ENCODE results near the gene CALCR. TPM values are rescaled to one million over a fixed set of nuclear protein-coding genes. Genes with fewer than 3 reads are reported as not detected.
A peak's percentile ranks its signal among the peaks of the same experiment; 100 is the strongest.
"Not testable (repeated sequence)": the region's sequence is repeated elsewhere in the genome, so short reads cannot be mapped to it uniquely, and the experiment has no call there.

The CALCR gene
- polyA plus RNA-seq, 3 donors, result 0.79 to 1.0 (median 0.82) TPM

GRCh38 chr7:93566876-93567275 lies 7.6 kb downstream of the CALCR start:
- no peak for DNase-seq (ENCODE audit: extremely low read depth in 1 of 11, low read depth in 9 of 11, low spot score in 4 of 11)

- no peak for DNase-seq (ENCODE audit: extremely low read depth in 1 of 11, low read depth in 9 of 11, low spot score in 4 of 11)
Measured at GRCh38 chr7:93563584-93563983, 10.9 kb downstream of the CALCR start.

- no peak for DNase-seq (ENCODE audit: extremely low read depth in 1 of 11, low read depth in 9 of 11, low spot score in 4 of 11)
Measured at GRCh38 chr7:93562936-93563335, 11.6 kb downstream of the CALCR start.

- DNase-seq (ENCODE audit: extremely low read depth in 1 of 11, low read depth in 9 of 11, low spot score in 4 of 11), result no peak
Measured at GRCh38 chr7:93562106-93562505, 12.4 kb downstream of the CALCR start.

DNA sequence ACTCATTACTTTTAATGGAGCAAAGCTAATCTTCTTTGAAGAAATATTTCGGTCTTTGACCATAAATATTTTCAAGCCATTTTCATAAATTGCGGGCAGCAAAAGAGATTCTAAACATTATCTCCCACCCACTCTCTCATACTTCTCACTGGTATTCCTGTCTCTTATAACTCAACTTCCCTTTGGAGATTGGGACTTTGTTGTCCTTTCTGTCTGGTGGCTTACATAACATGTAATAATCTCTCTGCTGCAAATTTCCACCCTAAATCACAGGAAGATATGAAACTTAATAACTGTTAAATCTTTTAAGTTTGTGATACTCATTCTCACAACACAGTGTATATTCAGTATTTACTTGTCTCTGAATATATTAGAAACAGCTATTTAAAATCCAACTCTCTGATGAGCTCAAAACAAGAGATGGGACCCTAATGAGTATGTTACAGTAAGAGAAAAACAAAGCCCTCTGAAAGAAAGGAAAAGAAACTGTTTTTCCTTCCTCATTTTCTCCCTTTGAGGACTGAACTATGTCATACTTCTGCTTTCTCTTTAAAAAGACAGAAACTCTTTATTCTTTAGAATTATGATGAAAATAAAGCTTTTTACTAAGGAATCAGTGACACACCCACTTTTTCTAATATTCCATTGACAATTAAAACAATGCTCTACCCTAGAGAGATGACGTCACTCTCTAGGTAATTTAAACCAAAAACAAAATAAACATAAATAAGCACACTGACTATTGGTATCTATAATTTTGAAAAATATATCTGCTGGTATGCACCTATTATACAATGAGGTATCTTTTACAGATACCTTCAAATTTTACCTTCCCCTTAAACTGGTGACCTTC lies 14.7 kb downstream of the CALCR start:
- no peak for DNase-seq (ENCODE audit: extremely low read depth in 1 of 11, low read depth in 9 of 11, low spot score in 4 of 11)

GRCh38 chr7:93558705-93559614 lies 15.6 kb downstream of the CALCR start:
- DNase-seq (ENCODE audit: extremely low read depth in 1 of 11, low read depth in 9 of 11, low spot score in 4 of 11), result no peak

DNA sequence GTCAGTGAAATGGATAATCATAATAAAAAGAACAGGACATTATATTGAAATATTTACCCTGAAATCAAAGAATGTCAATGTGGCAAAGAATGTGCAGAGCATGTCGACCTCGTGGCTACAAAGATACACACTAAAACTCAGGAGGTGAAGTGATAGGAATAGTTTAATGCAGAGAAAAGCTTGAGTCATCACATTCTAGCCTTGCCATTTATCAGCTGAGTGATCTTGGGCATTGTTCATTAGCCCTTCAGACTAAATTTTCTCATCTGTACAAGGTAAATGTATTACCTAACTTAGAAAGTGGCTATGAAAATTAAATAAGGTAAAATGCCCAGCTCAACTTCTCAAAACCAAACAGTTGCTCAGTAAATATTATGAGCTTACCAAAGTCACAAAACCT lies 22.6 kb downstream of the CALCR start:
- DNase-seq (ENCODE audit: extremely low read depth in 1 of 11, low read depth in 9 of 11, low spot score in 4 of 11), result no peak

GRCh38 chr7:93551063-93551895 lies 23.2 kb downstream of the CALCR start:
- DNase-seq (ENCODE audit: extremely low read depth in 1 of 11, low read depth in 9 of 11, low spot score in 4 of 11), result peak in 3 of 11 donors; percentile 9 to 19 (median 17)

GRCh38 chr7:93547716-93548115 lies 26.8 kb downstream of the CALCR start:
- DNase-seq (ENCODE audit: extremely low read depth in 1 of 11, low read depth in 9 of 11, low spot score in 4 of 11), result no peak

DNA sequence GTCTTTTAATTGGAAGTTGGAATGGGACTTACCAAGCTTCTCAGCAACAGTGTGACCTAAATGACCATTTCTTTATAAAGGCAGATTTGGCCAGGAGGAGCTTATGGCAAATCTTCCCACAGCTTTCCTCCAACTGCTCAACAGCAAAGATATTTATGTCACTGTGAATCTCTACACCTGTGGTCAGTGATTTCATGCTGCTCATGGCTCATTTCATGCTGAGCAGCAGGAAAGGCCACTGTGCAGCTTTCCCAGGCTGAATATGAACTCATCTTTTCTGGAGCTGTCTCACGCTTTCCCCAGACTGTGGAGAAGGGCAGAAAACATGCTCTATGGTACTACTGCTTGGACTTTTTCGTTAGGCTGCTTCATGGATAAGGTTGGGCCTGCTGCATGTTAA lies 29.8 kb downstream of the CALCR start:
- no peak for DNase-seq (ENCODE audit: extremely low read depth in 1 of 11, low read depth in 9 of 11, low spot score in 4 of 11)

- no peak for DNase-seq (ENCODE audit: extremely low read depth in 1 of 11, low read depth in 9 of 11, low spot score in 4 of 11)
Measured at GRCh38 chr7:93538061-93538460, 36.5 kb downstream of the CALCR start.

- no peak for DNase-seq (ENCODE audit: extremely low read depth in 1 of 11, low read depth in 9 of 11, low spot score in 4 of 11)
Measured at GRCh38 chr7:93535616-93536015, 38.9 kb downstream of the CALCR start.

- DNase-seq (ENCODE audit: extremely low read depth in 1 of 11, low read depth in 9 of 11, low spot score in 4 of 11), result no peak
Measured at GRCh38 chr7:93530701-93531100, 43.8 kb downstream of the CALCR start.

- no peak for DNase-seq (ENCODE audit: extremely low read depth in 1 of 11, low read depth in 9 of 11, low spot score in 4 of 11)
Measured at GRCh38 chr7:93516834-93517233, 57.7 kb downstream of the CALCR start.

GRCh38 chr7:93515144-93515543 lies 59.4 kb downstream of the CALCR start:
- DNase-seq (ENCODE audit: extremely low read depth in 1 of 11, low read depth in 9 of 11, low spot score in 4 of 11), result no peak

- DNase-seq (ENCODE audit: extremely low read depth in 1 of 11, low read depth in 9 of 11, low spot score in 4 of 11), result no peak
Measured at GRCh38 chr7:93509303-93509702, 65.2 kb downstream of the CALCR start.

- DNase-seq (ENCODE audit: extremely low read depth in 1 of 11, low read depth in 9 of 11, low spot score in 4 of 11), result no peak
Measured at GRCh38 chr7:93503088-93503487, 71.4 kb downstream of the CALCR start.

DNA sequence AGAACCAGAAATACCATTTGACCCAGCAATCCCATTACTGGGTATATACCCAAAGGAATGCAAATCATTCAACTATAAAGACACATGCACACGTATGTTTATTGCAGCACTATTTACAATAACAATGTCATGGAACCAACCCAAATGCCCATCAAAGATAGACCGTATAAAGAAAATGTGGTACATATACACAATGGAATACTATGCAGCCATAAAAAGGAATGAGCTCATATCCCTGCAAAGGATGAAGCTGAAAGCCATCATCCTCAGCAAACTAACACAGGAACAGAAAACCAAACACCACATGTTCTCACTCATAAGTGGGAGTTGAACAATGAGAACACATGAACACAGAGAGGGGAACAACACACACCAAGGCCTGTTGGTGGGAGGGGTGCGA lies 82.7 kb downstream of the CALCR start:
- DNase-seq (ENCODE audit: extremely low read depth in 1 of 11, low read depth in 9 of 11, low spot score in 4 of 11), result not testable (repeated sequence)
